GM19397 (cell line): ENCODE results near the gene CYSLTR2.
A peak's percentile ranks its signal among the peaks of the same experiment; 100 is the strongest.

ENCODE experiments used
- ATAC-seq: cut with Tn5 transposase; IDR thresholded peaks from one replicate; pipeline ENCODE4 v1.9.1; 2021; ENCODE audit warnings: mild to moderate bottlenecking, moderate library complexity; ENCODE audit not compliant: unreplicated experiment

The CYSLTR2 gene

GRCh38 chr13:48733739-48734335 lies 80.1 kb downstream of the CYSLTR2 start:
- ATAC-seq = no peak

GRCh38 chr13:48735571-48735970 lies 81.8 kb downstream of the CYSLTR2 start:
- ATAC-seq = no peak

DNA sequence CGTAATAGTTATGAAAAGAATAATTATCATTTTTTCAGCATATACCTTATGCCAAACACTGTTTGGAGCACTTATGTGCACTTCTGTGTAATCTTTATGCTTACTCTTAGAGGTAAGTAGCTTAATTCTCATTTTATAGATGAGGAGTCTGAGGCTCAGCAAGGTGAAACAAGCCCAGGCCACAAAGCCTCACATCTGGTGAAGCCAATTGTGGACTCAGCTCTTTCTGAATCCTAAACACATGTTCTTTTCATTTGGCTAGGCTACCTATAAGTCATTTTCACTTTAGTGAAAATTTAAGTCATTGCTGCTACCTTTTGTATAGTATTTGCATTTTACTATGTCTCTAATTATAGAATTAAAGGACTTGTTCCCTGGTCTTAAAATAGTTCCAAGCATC lies 84.0 kb downstream of the CYSLTR2 start:
- ATAC-seq = no peak

DNA sequence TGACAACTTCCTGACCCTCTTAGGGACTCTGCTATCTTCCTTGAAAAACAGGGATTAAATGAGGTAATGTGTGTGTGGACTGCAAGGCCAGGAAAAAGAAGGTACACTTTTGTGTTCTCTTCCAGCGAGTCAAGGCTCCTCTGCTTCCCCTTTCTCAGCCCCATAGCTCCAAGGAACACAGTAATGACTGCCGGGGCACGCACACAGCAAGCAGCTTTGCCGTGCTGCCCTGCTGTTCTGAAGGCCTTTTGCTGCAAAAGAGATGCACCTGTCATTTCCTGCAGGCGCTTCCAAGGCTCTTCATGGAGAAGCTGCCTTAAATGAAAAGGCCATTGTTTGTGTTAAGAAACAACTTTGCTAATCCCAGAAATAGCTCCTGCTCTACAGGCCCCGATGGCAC lies 84.6 kb downstream of the CYSLTR2 start:
- no peak for ATAC-seq

DNA sequence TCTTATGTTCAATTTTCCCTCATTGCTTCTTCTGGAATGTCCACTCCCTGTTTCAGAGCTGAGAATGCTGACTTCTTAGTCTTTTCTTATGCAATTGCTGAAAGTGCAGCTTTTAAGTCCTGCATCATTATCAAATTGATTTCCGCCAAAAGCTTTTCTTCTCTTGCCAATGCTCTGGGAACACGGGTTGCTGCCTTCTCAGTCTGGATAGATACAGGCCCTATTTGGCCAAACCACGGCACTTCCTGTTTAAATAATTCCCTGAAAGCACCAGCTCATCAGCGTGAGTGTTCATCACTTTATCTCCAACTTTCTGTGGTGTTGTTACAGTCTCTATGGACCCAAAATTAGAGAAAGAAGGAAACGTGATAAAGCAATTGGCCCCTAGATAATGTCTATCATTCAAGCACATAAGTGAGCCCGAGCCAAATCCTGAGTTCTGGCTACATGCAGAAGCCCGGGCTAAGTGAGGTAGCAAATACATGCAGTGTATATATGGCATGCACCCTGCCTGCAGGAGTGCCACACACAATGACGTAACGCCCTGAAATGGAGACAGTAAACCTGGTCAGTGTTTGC lies 85.7 kb downstream of the CYSLTR2 start:
- no peak for ATAC-seq

GRCh38 chr13:48741377-48741776 lies 87.6 kb downstream of the CYSLTR2 start:
- ATAC-seq = no peak

GRCh38 chr13:48746821-48747220 lies 93.1 kb downstream of the CYSLTR2 start:
- no peak for ATAC-seq

DNA sequence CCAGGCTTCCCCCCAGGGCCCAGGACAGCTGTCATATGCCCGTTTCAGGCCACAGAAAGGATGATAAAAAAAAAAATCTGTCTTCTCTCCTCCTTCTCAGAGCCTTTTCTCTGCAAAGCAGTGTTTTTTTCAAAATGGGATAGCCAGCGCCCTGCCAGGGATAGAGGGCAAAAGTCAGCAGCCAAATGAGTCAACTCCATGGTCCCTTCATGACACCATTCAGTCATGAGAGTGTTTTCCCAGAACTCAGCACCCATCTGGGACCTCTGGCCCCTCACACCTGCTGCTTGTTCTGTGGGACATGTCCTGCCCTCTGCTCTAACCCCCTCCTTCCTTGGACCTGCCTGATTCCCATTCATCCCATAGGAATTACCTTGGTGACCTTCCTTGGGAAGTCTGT lies 95.0 kb downstream of the CYSLTR2 start:
- no peak for ATAC-seq

DNA sequence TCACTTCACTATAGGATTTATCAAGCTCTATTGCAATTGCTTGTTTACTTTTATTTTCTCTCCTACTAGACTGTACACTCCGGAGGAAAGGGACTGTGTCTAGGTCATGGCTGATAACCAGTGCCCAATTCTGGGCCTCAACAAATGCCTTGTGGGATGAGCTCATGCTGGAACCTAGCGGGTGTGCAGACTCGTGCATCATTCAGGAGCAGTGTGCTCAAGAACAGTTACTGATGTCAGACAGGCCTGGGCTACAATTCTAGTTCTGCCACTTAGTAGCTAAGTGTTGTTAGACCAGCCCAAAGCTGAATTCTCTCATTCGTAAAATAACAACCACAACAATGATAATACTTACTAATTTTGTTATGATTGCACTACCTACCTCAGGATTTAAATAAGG lies 95.4 kb downstream of the CYSLTR2 start:
- ATAC-seq = no peak

DNA sequence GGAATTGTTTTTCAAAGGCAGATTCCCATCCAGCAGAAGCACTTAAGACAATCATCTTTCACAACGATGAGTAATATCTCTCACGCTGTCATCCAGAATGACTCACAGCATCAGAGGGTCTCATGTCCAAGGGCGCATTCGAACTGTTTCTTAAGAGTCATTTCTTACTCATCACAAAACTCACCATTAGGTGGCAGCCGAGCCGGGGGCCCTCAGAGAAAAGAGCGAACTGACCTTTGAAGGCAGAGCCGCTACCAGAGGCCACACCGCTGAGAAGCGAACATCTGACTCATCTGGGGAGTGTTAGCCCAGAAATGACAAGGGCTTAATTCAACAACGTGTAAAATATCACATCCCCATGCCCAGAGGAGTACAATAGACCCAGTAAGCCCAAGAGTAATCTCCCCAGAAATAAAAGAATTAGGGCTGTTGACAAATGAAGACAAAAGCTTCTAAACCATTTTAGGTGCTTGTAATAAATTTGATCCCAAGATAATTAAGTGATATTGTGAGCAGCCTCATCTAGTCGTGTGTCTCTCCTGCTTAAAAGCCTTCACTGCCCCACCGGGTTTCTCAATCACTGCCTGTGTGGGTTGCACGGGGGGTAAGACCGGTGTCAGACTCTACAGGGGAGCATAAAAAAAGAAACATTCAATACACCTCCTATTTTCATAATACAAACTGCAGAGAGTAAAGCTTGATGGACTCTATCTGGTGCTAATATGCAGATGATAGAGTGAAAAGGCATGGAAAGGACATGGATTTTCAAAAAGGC lies 96.2 kb downstream of the CYSLTR2 start:
- ATAC-seq = peak; percentile 92

DNA sequence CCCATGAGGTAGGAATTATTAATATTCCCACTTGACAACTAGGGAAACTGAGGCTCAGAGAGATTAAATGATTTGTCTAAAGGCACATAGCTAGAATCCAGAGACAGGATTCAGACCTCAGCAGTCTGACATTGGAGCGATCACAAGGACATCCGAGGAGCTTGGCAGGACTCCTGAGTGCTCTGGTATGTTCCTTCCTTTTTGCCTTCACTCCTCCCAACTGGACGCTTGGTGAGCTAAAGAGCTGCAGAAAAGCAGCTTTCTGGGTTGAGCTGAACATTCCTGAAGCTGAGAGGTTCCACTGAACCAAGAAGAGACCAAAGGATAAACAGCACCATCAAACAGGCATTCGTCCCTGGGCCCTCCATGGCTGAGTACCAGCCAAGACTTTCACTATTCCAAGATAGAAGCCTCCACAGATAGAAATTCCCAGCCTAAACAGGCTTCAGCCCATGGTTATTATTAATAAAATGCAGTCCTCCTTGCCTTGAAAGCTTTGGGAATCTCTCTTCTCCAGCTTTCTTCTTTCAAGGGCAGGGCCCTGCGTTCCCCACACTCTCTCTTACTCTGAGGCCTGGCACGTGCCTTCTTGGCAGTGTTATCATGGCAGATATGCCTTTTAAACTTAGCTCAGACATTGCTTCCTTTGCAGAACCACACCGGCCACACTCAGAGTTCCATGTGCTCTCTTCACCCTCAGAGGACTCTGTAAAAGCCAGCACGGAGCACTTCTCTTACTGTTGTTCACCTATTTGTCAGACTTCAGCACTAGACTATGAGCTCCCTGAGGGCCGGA lies 97.1 kb downstream of the CYSLTR2 start:
- ATAC-seq = no peak

DNA sequence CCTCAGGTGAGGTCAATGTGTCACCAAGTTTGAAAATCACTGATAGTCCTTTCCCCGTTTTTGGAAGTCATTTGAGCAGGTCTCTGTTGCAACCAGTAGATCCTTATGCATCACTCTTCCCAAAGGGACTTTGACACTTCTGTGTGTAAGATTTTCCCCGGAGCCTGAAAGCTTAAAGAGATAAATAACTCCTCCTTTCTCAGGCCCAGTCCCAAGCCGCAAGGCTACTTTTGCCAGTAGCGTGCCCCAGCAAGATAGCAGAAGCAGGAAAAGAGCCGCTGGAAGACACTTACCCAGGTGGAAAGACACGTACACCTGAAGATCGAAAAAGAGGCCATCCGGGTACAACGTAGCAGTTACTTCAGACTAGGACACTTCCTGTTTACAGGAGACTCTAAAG lies 106.9 kb downstream of the CYSLTR2 start:
- ATAC-seq = no peak
